ENCODE measurements around the gene SPATA22.

- no peak for TF ChIP-seq CTCF (IDR thresholded peaks at IDR 0.05)
- TF ChIP-seq POLR2A (IDR thresholded peaks at IDR 0.05): no peak
Observed at GRCh38 chr17:3485481-3486068, 14.0 kb upstream of the SPATA22 start.

Data from testis (tissue), 2 donors.